CD4-positive, alpha-beta T cell (primary cell): ENCODE measurements around the gene SOD3. TPM values are rescaled to one million over a fixed set of nuclear protein-coding genes. Genes with fewer than 3 reads are reported as not detected.

Source experiments
- ATAC-seq: fragments of 200-7000 bp; cut with Tn5 transposase; one replicate; pipeline ENCODE4 v1.10.0; 2022; ENCODE audit warnings: mild to moderate bottlenecking; ENCODE audit not compliant: poor library complexity
- CTCF ChIA-PET: fragments of 350-600 bp; sonication (Branson Sonifier 250); formaldehyde crosslinking; loops from one replicate; lab custom pipeline; 2021; ENCODE audit warnings: antibody characterized with exemption, inconsistent platforms; lab: Charles Lee
- POLR2A ChIA-PET: fragments of 350-600 bp; sonication (Branson Sonifier 250); formaldehyde crosslinking; loops from one replicate; lab custom pipeline; 2021; ENCODE audit warnings: antibody characterized with exemption, inconsistent platforms; lab: Charles Lee
- DNase-seq, 14 experiments: peaks; one replicate each; pipeline ENCODE4 v3.0.0-alpha.2; 2013 to 2020; ENCODE audit warnings: mixed read lengths in 2 of 14
- H3K27ac ChIP-seq, 2 donors: one replicate each; pipeline versions ENCODE4 v1.5.1 to v1.7.0; 2013; ENCODE audit warnings: low read length in 2 of 2, low read depth in 1 of 2, mild to moderate bottlenecking in 1 of 2
- H3K27me3 ChIP-seq, 2 experiments: 1 replicate in 1 of 2; 2 replicates in 1 of 2; pipeline versions ENCODE4 v1.6.1 to v1.7.0; 2013; ENCODE audit warnings: low read length in 2 of 2, control low read depth in 1 of 2, mild to moderate bottlenecking in 1 of 2, moderate library complexity in 1 of 2; ENCODE audit not compliant: insufficient read depth in 2 of 2, control insufficient read depth in 1 of 2
- H3K36me3 ChIP-seq: one replicate; pipeline ENCODE4 v1.6.1; 2013; ENCODE audit warnings: low read length, control low read depth; ENCODE audit not compliant: insufficient read depth
- H3K4me1 ChIP-seq: one replicate; pipeline ENCODE4 v1.6.1; 2013; ENCODE audit warnings: low read length, control low read depth; ENCODE audit not compliant: insufficient read depth
- H3K4me3 ChIP-seq: one replicate; pipeline ENCODE4 v1.5.1; 2013; ENCODE audit warnings: mild to moderate bottlenecking, low read length, moderate library complexity
- H3K9me3 ChIP-seq, 2 experiments: 1 replicate in 1 of 2; 2 replicates in 1 of 2; pipeline versions ENCODE4 v1.6.1 to v1.7.0; 2013; ENCODE audit warnings: low read length in 2 of 2, mild to moderate bottlenecking in 2 of 2, control low read depth in 1 of 2, moderate library complexity in 1 of 2; ENCODE audit not compliant: control insufficient read depth in 1 of 2, insufficient read depth in 1 of 2
- H3K27ac Mint-ChIP-seq: one replicate; pipeline ENCODE4 v1.8.0; 2020; ENCODE audit warnings: mixed read lengths
- H3K27me3 Mint-ChIP-seq: one replicate; pipeline ENCODE4 v1.8.0; 2021; ENCODE audit warnings: mixed read lengths
- H3K36me3 Mint-ChIP-seq: one replicate; pipeline ENCODE4 v1.8.0; 2021; ENCODE audit warnings: low read depth, mixed read lengths
- H3K4me1 Mint-ChIP-seq: one replicate; pipeline ENCODE4 v1.8.0; 2021; ENCODE audit warnings: low read depth, mixed read lengths
- H3K4me3 Mint-ChIP-seq: one replicate; pipeline ENCODE4 v1.8.0; 2020; ENCODE audit warnings: mild to moderate bottlenecking, mixed read lengths
- H3K9me3 Mint-ChIP-seq: one replicate; pipeline ENCODE4 v1.8.0; 2020; ENCODE audit warnings: mixed read lengths
- CTCF ChIP-seq: fragments of 200-600 bp; IDR thresholded peaks from one replicate; pipeline ENCODE4 v1.8.0; 2022; ENCODE audit warnings: antibody characterized with exemption, mild to moderate bottlenecking
- intact Hi-C, 2 experiments: fragments of 100-400 bp; cut with DNase I in 1 of 2; cut with micrococcal nuclease in 1 of 2; formaldehyde crosslinking; loops; one replicate each; pipeline versions ENCODE4 v1.15.1 to v1.9.0; 2023 to 2025; cut with DNase I, micrococcal nuclease
- total RNA-seq, 174 experiments: library from RNA in 2 of 174; stranded (reverse) in 2 of 174; gene quantifications; one replicate each; pipeline ENCODE4 v1.2.3 and lab custom pipeline; 2021 to 2026

The SOD3 gene
- total RNA-seq, 2 experiments from 2014 or later = not detected

GRCh38 chr4:24806206-24806990, 11.0 kb downstream of the SOD3 start:
- intact Hi-C loops = no loop called here
- H3K9me3 ChIP-seq = no peaks in the 10 kb centered on the region
- peaks cover 4 to 7% of the 10 kb centered on the region in 2 experiments for H3K27me3 ChIP-seq
- Mint-ChIP-seq H3K9me3 (no peaks in the 10 kb centered on the region), H3K27me3 (peaks cover 18% of the 10 kb centered on the region), H3K36me3 (no peaks in the 10 kb centered on the region), H3K4me3 (no peak overlapping the region), H3K4me1 (no peaks in the 10 kb centered on the region), H3K27ac (no peak overlapping the region)
- no peaks in the 10 kb centered on the region for H3K36me3 ChIP-seq
- H3K27ac ChIP-seq = no peak overlapping the region
- TF ChIP-seq CTCF = no peak
- CTCF ChIA-PET = interaction anchor here (0.6 kb wide), 1 partner anchor 13 kb away, joined by 3 read pairs; no protein-coding TSS in a partner anchor
- POLR2A ChIA-PET = no interaction called here
- ATAC-seq (no peak), DNase-seq (no peak)
- H3K4me3 ChIP-seq = no peak overlapping the region
- no peaks in the 10 kb centered on the region for H3K4me1 ChIP-seq

DNA sequence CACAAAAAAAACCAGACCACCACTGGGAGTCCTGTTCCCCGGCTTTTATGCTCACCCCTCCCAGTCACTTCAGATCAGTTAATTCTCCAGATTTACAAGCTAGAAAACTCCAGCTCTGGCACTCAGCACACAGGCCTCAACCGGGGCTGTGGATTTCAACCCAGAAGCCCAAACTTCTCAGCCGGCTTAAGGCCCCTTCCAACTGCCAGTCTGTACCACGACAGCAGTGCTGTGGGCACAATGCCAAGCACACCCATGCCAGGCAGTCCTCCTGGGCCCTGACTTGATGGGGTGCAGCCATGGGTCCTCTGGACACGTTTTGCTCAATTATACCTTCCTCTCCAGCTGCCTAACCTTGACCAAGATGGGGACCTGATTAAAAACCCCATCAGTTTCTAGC, 12.2 kb downstream of the SOD3 start:
- intact Hi-C loops = no loop called here
- Mint-ChIP-seq H3K27me3 (peaks cover 8% of the 10 kb centered on the region), H3K4me1 (no peaks in the 10 kb centered on the region), H3K36me3 (no peaks in the 10 kb centered on the region), H3K4me3 (no peak overlapping the region), H3K27ac (no peak overlapping the region), H3K9me3 (no peaks in the 10 kb centered on the region)
- no peak overlapping the region for H3K27ac ChIP-seq
- H3K36me3 ChIP-seq = no peaks in the 10 kb centered on the region
- ATAC-seq (no peak), DNase-seq (no peak)
- no peak overlapping the region for H3K4me3 ChIP-seq
- no peaks in the 10 kb centered on the region for H3K4me1 ChIP-seq
- ChIA-PET POLR2A (no interaction called here), CTCF (no interaction called here)
- H3K27me3 ChIP-seq = no peaks in the 10 kb centered on the region
- no peak for TF ChIP-seq CTCF
- H3K9me3 ChIP-seq = no peaks in the 10 kb centered on the region

DNA sequence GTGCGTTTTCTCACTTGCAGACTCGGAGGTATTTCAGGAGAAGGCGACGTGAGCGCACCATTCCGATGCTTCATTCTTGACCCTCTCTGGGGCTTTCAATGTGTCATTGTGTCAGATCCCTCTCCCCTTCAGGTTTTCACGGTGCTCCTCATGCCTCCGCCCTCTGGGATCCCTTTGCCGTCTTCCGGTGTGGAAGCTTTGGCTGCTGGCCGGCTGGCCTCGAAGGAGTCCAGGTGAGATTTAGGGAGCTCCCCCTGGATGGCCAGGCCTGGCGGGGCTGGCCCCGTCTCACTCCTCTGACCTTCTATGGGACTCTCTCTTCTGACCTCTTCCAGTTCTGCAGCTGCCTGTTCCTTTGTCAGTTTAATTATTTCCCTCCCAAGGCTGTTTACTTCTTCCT, 12.9 kb downstream of the SOD3 start:
- no peak for DNase-seq
- Histone ChIP-seq H3K27me3 (no peaks in the 10 kb centered on the region), H3K4me3 (no peak overlapping the region), H3K36me3 (no peaks in the 10 kb centered on the region), H3K9me3 (no peaks in the 10 kb centered on the region), H3K27ac (no peak overlapping the region), H3K4me1 (no peaks in the 10 kb centered on the region)
- no peak overlapping the region for H3K27ac Mint-ChIP-seq
- no peaks in the 10 kb centered on the region for H3K36me3 Mint-ChIP-seq
- no peak overlapping the region for H3K4me3 Mint-ChIP-seq
- TF ChIP-seq CTCF = no peak
- no peaks in the 10 kb centered on the region for H3K4me1 Mint-ChIP-seq
- ATAC-seq = no peak
- H3K27me3 Mint-ChIP-seq = peaks cover 2% of the 10 kb centered on the region
- POLR2A ChIA-PET = no interaction called here
- intact Hi-C loops = no loop called here
- CTCF ChIA-PET = no interaction called here
- H3K9me3 Mint-ChIP-seq = no peaks in the 10 kb centered on the region
